T1000 (cell line): ENCODE data around the gene CYP2U1.
"Not testable (repeated sequence)": the region's sequence is repeated elsewhere in the genome, so short reads cannot be mapped to it uniquely, and the experiment has no call there.

ENCODE experiments used
- DNase-seq: peaks from one replicate; lab custom pipeline; 2025; ENCODE audit warnings: mixed read lengths; lab: John Stamatoyannopoulos, UW

Gene CYP2U1

DNA sequence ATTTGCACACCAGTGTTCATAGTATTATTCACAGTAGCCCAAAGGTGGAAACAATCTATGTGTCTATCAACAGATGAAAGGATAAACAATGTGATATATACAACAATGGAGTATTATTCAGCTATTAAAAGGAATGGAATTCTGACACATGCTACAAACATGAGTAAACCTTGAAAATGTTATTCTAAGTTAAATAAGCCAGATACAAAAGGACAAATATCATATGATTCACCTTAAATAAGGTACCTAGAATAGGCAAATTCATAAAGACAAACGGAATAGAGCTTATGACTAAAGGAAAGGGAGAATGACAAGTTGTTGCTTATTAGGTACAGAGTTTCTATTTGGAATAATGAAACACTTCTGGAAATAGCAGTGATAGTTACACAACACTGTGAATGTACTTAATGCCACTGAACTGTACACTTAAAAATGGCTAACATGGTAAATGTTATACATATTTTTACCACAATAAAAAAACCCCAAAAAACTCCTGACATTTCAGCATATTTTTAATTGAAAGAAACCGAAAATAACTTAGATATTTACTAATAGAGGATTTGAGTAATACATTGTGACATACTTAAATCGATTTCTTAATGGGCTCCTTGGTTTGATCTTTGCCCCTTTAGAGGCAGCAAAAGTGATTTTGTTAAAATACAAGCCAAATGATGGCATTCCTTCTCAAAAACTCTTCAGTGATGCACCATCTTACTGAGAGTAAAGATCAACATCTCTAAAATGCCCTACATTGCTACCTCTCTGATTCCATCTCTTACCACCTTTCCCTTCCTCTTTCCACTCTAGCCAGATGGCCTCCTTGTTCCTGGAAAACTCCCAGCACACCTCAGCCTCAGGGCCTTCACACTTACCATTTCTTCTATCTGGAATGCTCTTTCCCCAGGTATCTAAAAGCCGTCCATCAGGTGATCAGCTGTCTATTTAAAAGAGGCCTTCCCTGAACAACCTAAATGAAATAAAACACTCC lies 8.6 kb upstream of the CYP2U1 start:
- no peak for DNase-seq

GRCh38 chr4:107925713-107926112 lies 5.6 kb upstream of the CYP2U1 start:
- DNase-seq: not testable (repeated sequence)

DNA sequence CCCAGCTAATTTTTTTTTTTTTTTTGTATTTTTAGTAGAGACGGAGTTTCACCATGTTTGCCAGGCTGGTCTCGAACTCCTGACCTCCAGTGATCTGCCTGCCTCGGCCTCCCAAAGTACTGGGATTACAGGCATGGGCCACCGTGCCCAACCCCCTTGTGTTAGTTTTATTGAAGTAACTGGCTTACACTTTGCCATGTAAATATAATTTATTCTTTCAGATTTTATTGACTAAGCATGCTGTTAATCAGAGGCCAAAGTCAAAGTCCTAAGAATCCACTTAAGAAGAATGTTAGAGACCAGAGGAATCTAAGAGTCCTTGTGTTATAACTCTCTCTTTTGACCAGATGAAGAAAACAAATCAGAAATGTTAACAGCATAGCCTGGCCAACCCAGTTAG lies 4.5 kb upstream of the CYP2U1 start:
- not testable (repeated sequence) for DNase-seq

DNA sequence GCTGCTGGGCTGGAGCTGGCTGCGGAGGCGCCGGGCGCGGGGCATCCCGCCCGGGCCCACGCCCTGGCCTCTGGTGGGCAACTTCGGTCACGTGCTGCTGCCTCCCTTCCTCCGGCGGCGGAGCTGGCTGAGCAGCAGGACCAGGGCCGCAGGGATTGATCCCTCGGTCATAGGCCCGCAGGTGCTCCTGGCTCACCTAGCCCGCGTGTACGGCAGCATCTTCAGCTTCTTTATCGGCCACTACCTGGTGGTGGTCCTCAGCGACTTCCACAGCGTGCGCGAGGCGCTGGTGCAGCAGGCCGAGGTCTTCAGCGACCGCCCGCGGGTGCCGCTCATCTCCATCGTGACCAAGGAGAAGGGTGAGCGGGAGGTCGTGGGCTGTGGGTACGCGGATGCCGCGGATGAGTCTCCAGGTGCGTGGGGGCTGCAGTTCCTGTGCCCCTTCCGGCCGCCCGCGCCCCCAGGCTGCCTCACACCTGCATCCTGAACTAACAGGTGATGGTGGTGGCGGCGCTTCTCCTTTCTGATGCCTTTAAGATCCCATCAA lies 499 bp downstream of the CYP2U1 start:
- DNase-seq: no peak

GRCh38 chr4:107935246-107935645 lies 3.9 kb downstream of the CYP2U1 start:
- DNase-seq: no peak

DNA sequence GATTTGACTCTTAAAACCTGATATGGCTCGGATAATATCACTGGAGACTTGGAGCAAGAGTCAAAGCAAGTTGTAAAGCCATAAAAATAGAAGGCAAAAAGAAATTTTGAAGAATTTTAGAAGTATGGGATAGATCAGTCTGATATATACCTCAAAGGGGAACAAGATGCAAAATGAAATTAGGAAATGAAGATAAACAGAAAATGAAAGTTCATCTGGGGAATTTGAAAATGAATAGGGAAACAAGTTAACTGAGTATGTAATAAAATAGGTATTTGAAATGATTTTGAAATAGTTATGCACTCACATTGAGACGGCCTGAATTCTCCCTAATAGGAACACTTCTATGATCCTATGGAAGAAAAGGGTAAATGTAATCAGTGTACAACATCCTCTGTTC lies 5.7 kb downstream of the CYP2U1 start:
- DNase-seq: no peak

- DNase-seq: no peak
Observed at GRCh38 chr4:107939307-107939706, 8.0 kb downstream of the CYP2U1 start.

- no peak for DNase-seq
Observed at GRCh38 chr4:107945809-107946208, 14.5 kb downstream of the CYP2U1 start.

GRCh38 chr4:107950746-107951540 lies 19.6 kb downstream of the CYP2U1 start:
- no peak for DNase-seq

DNA sequence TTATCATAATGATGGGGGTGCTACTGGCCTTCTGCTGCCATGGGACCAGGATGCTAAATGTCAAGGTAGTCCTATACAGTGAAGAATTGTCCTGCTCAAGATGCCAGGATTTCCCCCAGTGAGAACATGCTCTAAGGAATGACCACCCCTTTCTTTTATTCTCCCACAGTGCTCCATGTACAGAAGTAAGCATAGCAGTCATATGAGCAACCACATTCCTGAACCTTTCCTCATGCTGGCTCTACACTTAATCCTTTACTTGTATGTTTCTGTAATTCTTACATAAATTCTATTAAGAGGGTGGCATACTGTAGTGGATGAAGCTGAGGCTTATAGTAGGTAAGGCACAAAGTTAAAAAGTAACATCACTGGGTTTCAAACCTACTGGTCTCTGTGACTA lies 20.2 kb downstream of the CYP2U1 start:
- DNase-seq: no peak

DNA sequence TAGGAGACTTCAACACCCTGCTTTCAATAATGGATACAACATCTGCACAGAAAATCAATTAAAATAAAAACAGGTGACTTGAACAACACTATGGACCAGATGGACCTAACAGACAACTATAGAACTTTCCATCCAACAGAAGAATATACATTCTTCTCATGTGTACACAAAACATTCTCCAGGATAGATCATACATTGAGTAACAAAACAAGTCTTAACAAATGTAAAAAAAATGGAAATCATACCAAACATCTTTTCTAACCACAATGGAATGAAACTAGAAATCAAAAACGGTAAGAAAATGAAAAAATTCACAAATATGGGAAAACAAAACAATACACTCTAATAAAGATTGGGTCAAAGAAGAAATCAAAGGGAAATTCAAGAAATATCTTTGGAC lies 24.7 kb downstream of the CYP2U1 start:
- no peak for DNase-seq

DNA sequence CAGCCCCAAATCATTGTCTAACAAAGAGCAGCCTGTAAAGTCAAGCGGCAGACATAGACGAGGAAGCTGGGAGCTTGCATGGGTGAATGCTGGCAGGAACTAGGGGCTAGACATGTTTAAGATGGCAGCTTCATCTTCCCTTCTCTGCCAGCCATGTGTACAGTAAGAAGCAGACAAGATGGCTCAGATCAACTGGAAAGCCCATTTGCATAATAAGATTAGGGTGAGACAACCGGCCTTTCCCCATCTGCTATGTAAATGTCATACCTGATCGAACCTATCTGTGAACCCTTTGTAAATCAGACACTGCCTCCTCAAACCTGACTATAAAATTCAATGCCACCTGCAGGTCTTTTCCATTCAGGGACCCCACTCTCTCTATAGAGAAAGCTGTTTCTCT lies 35.6 kb downstream of the CYP2U1 start:
- no peak for DNase-seq

DNA sequence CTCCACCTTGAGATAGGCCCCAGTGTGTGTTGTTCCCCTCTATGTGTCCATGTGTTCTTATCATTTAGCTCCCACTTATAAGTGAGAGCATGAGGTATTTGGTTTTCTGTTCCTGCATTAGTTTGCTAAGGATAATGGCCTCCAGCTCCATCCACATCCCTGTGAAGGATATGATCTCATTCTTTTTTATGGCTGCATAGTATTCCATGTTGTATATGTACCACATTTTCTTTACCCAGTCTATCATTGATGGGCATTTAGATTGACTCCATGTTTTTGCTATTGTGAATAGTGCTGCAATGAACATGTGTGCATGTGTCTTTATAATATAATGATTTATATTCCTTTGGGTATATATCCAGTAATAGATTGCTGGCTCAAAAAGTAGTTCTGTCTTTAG lies 36.2 kb downstream of the CYP2U1 start:
- not testable (repeated sequence) for DNase-seq

GRCh38 chr4:107967921-107968320 lies 36.6 kb downstream of the CYP2U1 start:
- not testable (repeated sequence) for DNase-seq

- DNase-seq: no peak
Observed at GRCh38 chr4:107970063-107970798, 38.9 kb downstream of the CYP2U1 start.

DNA sequence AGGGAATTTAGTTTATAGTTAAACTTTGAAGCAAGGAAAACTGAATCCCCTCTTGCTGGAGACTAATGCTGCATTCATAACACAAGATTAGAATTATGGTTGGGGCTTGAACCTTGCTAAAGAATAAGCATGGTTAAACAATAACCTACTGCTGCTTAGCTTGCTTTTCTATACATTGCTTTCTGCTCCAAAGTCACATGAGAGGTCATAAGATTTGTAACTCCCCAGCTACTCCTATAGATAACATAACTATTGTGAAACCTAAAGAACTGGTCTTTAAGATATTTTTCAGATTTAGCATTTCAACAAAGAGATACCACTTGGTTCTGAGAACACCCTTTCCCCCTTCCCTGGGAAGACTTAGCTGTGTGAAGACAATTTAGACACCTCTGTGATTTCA lies 41.3 kb downstream of the CYP2U1 start:
- DNase-seq: no peak

DNA sequence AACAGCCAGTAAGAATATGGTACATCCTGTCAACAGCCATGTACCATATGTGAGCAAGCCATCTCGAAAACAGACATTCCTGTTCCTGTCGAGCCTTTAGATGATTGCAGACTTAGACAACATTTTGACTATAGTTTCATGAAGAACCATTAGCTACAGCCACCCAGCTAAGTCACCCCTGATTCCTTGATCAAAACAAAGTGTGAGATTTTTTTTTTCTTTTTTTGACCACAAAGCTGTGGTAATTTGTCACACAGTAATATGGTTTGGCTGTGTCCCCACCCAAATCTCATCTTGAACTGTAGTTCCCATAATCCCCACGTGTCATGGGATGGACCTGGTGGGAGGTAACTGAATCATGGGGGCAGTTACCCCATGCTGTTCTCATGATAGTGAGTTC lies 43.2 kb downstream of the CYP2U1 start:
- DNase-seq: no peak

DNA sequence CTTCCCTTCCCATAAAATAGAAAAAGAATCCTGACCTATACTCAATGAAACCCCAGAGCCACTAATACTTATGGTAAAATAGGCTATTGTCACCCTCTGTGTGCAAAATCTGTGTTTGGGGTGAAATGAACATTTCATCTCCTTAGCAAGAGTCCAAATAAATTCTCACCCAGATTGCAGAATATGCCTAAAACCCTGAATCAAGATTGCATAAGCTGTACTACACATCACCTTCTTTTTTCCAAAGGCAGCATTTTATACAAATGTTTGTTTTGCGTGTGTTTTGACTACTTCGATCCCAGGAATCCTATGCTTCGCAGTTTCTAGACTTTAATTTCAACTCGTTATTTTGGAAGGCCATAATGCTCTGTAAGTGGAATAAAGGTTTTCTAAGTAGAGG lies 46.1 kb downstream of the CYP2U1 start:
- DNase-seq: no peak

DNA sequence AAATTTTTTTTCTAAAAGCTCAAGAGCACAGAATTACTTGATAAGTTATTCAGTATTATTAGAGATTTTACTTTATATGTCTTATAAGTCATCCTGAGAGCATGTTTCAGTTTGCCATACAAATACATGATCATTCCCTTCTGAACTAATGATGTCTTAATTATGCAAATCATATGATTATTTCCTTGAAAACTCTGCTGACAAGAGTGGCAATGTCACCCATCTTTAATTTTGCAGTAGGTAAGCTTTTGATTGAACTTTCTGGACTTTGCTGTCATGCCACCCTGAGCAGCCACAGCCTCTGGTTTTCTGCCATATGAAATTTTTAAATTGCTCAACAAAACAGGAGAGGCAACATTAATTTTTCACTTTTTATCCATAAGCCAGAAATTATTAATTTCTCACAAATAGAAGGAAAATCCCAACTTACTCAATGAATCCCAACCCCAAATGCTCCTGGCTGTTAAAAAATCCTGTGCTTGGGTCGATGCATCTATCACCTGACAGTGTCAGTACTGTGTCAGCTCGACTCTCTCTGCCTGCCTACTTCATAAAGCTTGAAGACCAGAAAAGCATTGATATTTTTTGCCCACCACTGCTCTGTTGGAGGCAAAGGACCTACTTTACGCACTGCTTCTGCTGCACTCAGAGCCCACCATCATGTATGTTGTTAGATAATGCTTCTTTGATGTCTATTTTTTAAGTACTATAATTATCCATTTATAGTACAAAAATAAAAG lies 46.8 kb downstream of the CYP2U1 start:
- DNase-seq: no peak

- DNase-seq: no peak
Observed at GRCh38 chr4:107978716-107979451, 47.5 kb downstream of the CYP2U1 start.
